GM04504 (cell line): ENCODE measurements around the gene GGCT.
A peak's percentile ranks its signal among the peaks of the same experiment; 100 is the strongest.
"Not testable (repeated sequence)": the region's sequence is repeated elsewhere in the genome, so short reads cannot be mapped to it uniquely, and the experiment has no call there.

ENCODE experiments used
- DNase-seq: peaks from one replicate; pipeline ENCODE4 v3.0.0-alpha.2; 2012; ENCODE audit warnings: low read depth

GGCT gene

GRCh38 chr7:30504301-30505173 lies at the start of gene GGCT:
Gene GGCT, minus strand, starts transcription at chr7:30504829. Its CDS starts 120 bp downstream, at chr7:30504709.
- peak; percentile 97 for DNase-seq

DNA sequence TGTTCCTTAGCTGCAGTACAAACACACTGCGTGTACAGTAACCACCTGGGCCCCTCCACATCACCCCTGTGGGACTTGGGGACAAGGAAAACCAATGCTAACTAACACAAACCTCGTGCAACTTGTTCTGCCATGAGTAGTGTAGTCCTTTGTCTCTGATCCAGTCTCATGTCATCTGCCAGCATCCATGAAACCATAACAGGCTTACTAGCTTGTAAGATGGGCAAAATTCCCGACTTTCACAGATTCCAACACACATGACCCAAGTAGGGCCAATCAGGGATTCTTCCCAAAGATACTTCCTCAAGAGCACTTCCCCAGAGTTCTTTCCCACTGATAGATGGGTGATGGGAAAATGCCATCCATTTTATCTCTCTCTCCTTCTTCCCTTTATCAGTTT lies 48.9 kb upstream of the GGCT start:
- DNase-seq: no peak

DNA sequence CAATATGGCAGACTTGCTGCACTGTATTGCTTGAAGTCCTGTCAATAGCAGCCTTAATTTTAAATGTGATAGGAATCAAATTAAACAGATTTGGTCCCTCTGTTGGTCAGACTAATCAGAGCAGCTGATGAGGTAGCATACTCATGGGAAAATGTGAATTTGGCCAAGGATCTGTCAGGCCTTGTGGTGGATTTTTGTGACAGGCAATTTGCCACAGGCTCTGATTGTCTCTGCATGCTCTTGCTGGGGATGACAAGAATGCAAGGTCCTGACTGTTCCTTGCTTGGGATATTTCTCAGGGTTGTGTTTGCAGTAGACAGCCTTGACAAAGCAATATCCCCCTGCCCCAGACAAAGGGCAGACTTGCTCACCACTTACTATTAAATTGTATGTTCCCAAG lies 48.5 kb upstream of the GGCT start:
- DNase-seq: no peak

- no peak for DNase-seq
Observed at GRCh38 chr7:30552330-30552729, 47.7 kb upstream of the GGCT start.

- DNase-seq: no peak
Observed at GRCh38 chr7:30549931-30550493, 45.4 kb upstream of the GGCT start.

GRCh38 chr7:30548845-30549244 lies 44.2 kb upstream of the GGCT start:
- DNase-seq: peak; percentile 46

DNA sequence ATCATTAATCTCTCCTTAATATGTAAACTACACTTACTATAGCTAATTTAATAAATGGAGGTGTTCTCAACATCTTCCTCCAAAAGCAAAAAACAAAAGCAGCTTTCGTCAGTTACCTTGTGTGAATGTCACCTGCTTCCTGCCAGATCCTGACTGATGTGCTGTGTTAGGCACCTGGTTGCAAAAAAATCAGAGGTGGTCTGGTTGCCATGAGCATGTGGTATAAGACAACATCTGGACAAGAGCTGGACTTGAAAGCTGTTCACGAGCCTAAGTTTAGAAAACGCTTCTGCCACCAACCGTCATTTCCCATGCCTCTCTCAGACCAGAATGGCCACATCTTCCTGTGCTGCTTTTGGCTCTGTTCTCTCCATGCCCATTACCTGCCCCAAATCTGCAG lies 42.0 kb upstream of the GGCT start:
- no peak for DNase-seq

- DNase-seq: peak; percentile 21
Observed at GRCh38 chr7:30545791-30546555, 41.3 kb upstream of the GGCT start.

DNA sequence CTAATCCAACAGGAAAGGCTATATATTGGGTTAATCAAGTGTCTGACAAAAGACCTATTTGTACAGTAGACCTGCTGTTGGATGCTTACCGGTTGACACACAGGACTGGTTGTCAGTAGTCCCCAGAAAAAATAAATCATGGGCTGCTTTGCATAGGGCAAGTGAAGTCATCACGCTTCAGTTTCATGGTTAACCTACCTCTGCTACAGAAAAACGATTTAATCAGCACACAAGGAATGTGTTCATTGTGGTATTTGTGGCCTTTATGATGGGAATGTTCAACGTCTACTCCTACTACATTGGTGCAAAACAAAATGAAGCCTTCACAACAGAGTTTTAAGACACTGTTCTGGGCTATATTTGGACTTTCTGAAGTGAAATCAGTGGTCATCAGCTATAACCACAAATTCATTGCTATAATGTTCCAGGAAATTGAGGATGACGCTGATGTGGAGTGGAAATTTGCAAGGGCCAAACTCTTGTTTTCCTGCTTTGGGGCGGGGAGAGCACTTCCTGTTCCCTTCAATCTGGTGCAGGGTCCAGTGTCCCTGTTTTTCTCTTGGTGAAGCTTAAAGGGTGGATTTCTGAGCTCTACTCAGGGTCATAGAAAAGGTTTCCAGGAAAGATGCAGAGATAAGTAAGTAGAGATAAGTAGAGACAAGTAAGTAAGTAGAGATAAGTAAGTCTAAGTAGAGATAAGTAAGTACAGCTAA lies 39.3 kb upstream of the GGCT start:
- no peak for DNase-seq

DNA sequence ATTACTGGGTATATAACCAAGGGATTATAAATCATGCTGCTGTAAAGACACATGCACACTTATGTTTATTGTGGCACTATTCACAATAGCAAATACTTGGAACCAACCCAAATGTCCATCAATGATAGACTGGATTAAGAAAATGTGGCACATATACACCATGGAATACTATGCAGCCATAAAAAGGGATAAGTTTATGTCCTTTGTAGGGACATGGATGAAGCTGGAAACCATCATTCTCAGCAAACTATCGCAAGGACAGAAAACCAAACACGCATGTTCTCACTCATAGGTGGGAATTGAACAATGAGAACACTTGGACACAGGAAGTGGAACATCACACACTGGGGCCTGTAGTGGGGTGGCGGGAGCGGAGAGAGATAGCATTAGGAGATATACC lies 38.5 kb upstream of the GGCT start:
- DNase-seq: not testable (repeated sequence)

DNA sequence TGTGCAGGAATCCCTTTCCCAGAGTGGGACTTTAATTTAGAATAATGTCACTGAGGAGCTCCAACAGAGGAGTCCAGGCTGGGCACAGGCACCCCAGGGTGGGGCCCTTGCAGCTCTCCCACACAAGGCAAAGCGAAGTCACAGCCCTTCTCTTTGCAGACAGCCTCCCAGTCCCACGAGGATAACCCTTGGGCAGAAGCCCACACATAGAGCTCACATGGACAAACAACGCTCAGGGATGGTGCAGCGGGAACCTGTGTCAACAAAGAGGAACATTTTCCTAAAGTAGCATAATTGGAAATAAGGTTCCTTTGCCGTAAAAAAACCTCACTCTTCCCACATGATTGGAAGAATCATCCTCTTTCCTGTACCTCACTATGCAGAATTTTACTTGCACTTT lies 29.3 kb upstream of the GGCT start:
- DNase-seq: no peak

- DNase-seq: no peak
Observed at GRCh38 chr7:30531286-30531685, 26.7 kb upstream of the GGCT start.

DNA sequence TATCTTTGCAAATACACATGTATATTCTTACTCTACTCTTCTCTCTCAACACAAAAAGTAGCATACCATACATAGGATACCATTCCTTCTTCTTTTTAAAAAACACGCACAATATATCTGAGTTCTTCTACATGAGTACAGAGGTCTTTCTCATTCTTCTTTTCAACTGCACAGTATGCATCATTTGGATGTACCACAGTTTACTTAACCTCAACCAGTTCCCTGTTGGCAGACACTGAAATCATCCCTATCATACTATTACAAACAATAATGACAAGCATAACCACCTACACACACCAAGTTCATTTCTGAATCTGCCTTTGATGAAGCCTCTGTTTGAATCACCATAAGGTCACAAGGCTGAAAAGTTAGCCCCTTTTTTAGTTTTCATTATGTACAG lies 25.7 kb upstream of the GGCT start:
- no peak for DNase-seq

- DNase-seq: no peak
Observed at GRCh38 chr7:30528779-30529178, 24.1 kb upstream of the GGCT start.

DNA sequence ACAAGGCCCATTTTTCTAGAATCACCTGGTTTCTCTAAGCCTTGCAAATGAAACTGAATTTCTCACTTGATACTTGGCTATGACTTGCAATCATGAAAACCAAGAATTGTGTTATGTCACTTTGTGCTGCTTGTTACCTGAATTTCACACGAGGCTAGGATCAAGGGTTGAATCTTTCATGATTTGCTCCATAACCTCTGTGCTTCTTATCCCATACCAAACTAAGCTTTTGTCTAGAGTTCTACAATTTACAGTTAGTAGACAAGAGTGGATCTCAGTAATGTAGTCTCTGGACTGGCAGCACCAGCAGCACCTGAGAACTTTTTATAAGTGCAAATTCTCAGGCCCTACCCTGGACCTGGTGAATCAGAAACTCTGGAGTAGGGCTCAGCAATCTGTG lies 22.7 kb upstream of the GGCT start:
- DNase-seq: not testable (repeated sequence)

DNA sequence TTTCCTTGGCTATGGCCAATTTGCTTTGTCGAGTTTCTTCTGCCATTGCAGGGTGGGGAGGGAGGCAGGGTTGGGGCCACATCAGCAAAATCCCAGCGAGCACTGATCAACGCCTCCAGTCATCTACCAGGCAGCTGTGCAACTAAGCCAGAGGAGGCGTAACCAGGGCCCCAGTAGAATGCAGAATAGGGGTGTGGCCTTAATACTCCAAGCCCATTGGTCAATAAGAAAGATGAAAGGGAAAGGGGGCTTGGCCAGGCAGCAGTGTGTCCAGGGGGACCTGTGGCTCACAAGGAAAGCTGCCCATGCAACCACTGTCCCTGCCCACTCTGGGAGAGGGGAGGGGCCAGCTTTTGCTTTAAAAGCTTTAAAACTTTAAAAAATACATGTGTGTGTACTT lies 21.5 kb upstream of the GGCT start:
- no peak for DNase-seq

GRCh38 chr7:30525429-30525828 lies 20.8 kb upstream of the GGCT start:
- DNase-seq: no peak

- no peak for DNase-seq
Observed at GRCh38 chr7:30524545-30524944, 19.9 kb upstream of the GGCT start.

DNA sequence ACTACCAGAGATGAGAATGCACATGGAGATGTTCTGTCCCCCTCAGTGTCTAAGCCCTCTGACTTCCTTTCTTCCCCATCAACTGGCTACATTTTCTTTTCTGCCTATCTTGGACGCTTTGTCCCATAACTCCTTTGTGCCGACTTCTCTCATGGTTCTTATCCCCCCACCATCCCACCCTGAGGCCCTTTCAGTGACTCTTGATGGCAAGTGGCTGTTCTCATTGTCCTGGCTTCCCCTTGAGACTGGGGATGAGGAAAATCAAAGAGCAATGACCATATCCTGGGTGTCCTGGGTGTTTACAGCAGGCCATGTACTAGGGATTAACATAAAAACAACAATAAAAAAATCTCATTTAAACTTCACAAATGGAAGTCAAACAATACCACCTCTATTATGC lies 18.8 kb upstream of the GGCT start:
- no peak for DNase-seq

GRCh38 chr7:30522159-30522558 lies 17.5 kb upstream of the GGCT start:
- no peak for DNase-seq

DNA sequence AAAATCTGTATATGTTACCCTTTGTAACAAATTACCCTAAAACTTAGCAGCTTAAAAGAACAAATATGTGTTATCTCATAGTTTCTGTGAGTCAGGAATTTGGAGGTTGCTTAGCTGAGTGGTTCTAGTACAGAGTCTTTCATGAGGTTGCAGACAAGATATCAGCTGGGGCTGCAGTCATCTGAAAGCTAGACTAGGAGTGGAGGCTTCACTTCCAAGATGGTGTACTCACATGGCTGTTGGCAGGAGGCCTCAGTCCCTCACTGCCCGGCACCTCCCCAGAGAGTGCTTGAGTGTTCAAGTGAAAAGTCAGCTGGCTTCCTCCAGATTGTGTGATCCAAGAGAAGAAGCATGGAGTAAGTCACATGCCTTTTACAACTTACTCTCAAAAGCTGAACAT lies 16.9 kb upstream of the GGCT start:
- DNase-seq: no peak

- DNase-seq: no peak
Observed at GRCh38 chr7:30519122-30519521, 14.5 kb upstream of the GGCT start.
